Liver (tissue), 9 donors: Measurements from ENCODE around the gene ZNF436. TPM values are rescaled to one million over a fixed set of nuclear protein-coding genes. Genes with fewer than 3 reads are reported as not detected.

Source experiments
- DNase-seq: peaks from one replicate; pipeline ENCODE4 v3.0.0-alpha.2; 2017; ENCODE audit warnings: low spot score
- H3K27ac ChIP-seq, 2 donors: one replicate each; pipeline ENCODE4 v1.7.0; 2013; ENCODE audit warnings: inconsistent platforms in 2 of 2, low read length in 2 of 2, control low read depth in 1 of 2, low read depth in 1 of 2, mild to moderate bottlenecking in 1 of 2
- H3K27me3 ChIP-seq, 4 donors: one replicate each; pipeline versions ENCODE4 v1.6.1 to v1.7.0; 2013; ENCODE audit warnings: low read length in 3 of 4, inconsistent platforms in 1 of 4, mild to moderate bottlenecking in 1 of 4, moderate library complexity in 1 of 4; ENCODE audit not compliant: control insufficient read depth in 4 of 4, insufficient read depth in 4 of 4
- H3K36me3 ChIP-seq, 4 donors: one replicate each; pipeline versions ENCODE4 v1.6.1 to v1.7.0; 2013; ENCODE audit warnings: low read length in 3 of 4, mild to moderate bottlenecking in 3 of 4, low read depth in 1 of 4, moderate library complexity in 1 of 4; ENCODE audit not compliant: control insufficient read depth in 4 of 4, insufficient read depth in 3 of 4
- H3K4me1 ChIP-seq, 4 donors: one replicate each; pipeline versions ENCODE4 v1.6.1 to v1.7.0; 2013; ENCODE audit warnings: low read length in 3 of 4, mild to moderate bottlenecking in 3 of 4, moderate library complexity in 1 of 4; ENCODE audit not compliant: control insufficient read depth in 4 of 4, insufficient read depth in 4 of 4
- H3K4me3 ChIP-seq, 3 donors: one replicate each; pipeline versions ENCODE4 v1.6.1 to v1.7.0; 2013; ENCODE audit warnings: low read length in 3 of 3, control low read depth in 1 of 3, low read depth in 1 of 3, mild to moderate bottlenecking in 1 of 3
- H3K9ac ChIP-seq, 2 donors: one replicate each; pipeline ENCODE4 v1.7.0; 2013; ENCODE audit warnings: low read length in 2 of 2, mild to moderate bottlenecking in 2 of 2, moderate library complexity in 2 of 2, control low read depth in 1 of 2, low read depth in 1 of 2
- H3K9me3 ChIP-seq, 4 donors: one replicate each; pipeline versions ENCODE4 v1.6.1 to v1.7.0; 2013; ENCODE audit warnings: low read length in 3 of 4; ENCODE audit not compliant: control insufficient read depth in 4 of 4
- EGR1 ChIP-seq, 2 donors: IDR thresholded peaks; 2 replicates each; pipeline ENCODE4 v1.6.1; 2016 to 2018; ENCODE audit warnings: antibody characterized with exemption in 2 of 2, low read depth in 2 of 2
- FOXA1 ChIP-seq: IDR thresholded peaks from 2 replicates; pipeline ENCODE4 v1.6.1; 2016; ENCODE audit warnings: antibody characterized with exemption
- FOXA2 ChIP-seq: IDR thresholded peaks from 2 replicates; pipeline ENCODE4 v1.6.1; 2016; ENCODE audit warnings: antibody characterized with exemption
- GABPA ChIP-seq, 2 donors: IDR thresholded peaks in 1 of 2; conservative IDR thresholded peaks in 1 of 2; 2 replicates each; pipeline ENCODE4 v1.6.1; 2016; ENCODE audit warnings: antibody characterized with exemption in 2 of 2, mild to moderate bottlenecking in 1 of 2, moderate library complexity in 1 of 2
- HNF4A ChIP-seq, 2 donors: conservative IDR thresholded peaks; 2 replicates each; pipeline ENCODE4 v1.6.1; 2016; ENCODE audit warnings: antibody characterized with exemption in 2 of 2, mild to moderate bottlenecking in 2 of 2
- HNF4G ChIP-seq: IDR thresholded peaks from 2 replicates; pipeline ENCODE4 v1.6.1; 2016; ENCODE audit warnings: antibody characterized with exemption
- JUND ChIP-seq, 2 donors: IDR thresholded peaks; 2 replicates each; pipeline ENCODE4 v1.6.1; 2016; ENCODE audit warnings: antibody characterized with exemption in 2 of 2
- NR2F2 ChIP-seq: IDR thresholded peaks from 2 replicates; pipeline ENCODE4 v1.6.1; 2016; ENCODE audit warnings: antibody characterized with exemption
- RAD21 ChIP-seq, 2 donors: IDR thresholded peaks; 2 replicates each; pipeline ENCODE4 v1.6.1; 2016; ENCODE audit warnings: antibody characterized with exemption in 2 of 2, mild to moderate bottlenecking in 2 of 2
- RXRA ChIP-seq, 2 donors: IDR thresholded peaks; 2 replicates each; pipeline ENCODE4 v1.6.1; 2017 to 2018; ENCODE audit warnings: antibody characterized with exemption in 2 of 2, mild to moderate bottlenecking in 1 of 2
- SP1 ChIP-seq: IDR thresholded peaks from 2 replicates; pipeline ENCODE4 v1.6.1; 2018; ENCODE audit warnings: antibody characterized with exemption, mild to moderate bottlenecking
- TAF1 ChIP-seq: conservative IDR thresholded peaks from 2 replicates; pipeline ENCODE4 v1.6.1; 2016; ENCODE audit warnings: antibody characterized with exemption, mild to moderate bottlenecking
- YY1 ChIP-seq: IDR thresholded peaks from 2 replicates; pipeline ENCODE4 v1.6.1; 2016; ENCODE audit warnings: antibody characterized with exemption, mild to moderate bottlenecking
- WGBS: extraction: QIAGEN DNeasy Blood & Tissue Kit; methylation state at CpG from one replicate; pipeline ENCODE4 v1.1.7; 2013; 5-methylcytosine and 5-hydroxymethylcytosine counted together
- polyA plus RNA-seq, 2 donors: library from polyadenylated mRNA; stranded (reverse) in 1 of 2; unstranded in 1 of 2; fragments of 200-250 nt in 1 of 2; fragments of >200 nt in 1 of 2; fragmentation: Nextera tagmentation in 1 of 2; extraction: Ambion mirVana in 1 of 2; gene quantifications; one replicate each; pipeline versions ENCODE4 v1.2.1 to v1.2.3, GENCODE V29; 2013 to 2015
- total RNA-seq, 2 donors: library from RNA; depleted of rRNA; stranded (reverse); fragments of >200 nt; gene quantifications; one replicate each; pipeline ENCODE4 v1.2.3, GENCODE V29; 2014
- TF ChIP-seq, protein P1 (sequence below): IDR thresholded peaks from 2 replicates; pipeline ENCODE4 v1.6.1; 2016; ENCODE audit warnings: antibody characterized with exemption
- TF ChIP-seq, protein P2 (sequence below): IDR thresholded peaks from 2 replicates; pipeline ENCODE4 v1.6.1; 2016; ENCODE audit warnings: antibody characterized with exemption, mild to moderate bottlenecking
- TF ChIP-seq, protein P3 (sequence below): fragments of 150-350 bp; IDR thresholded peaks from 2 replicates; pipeline ENCODE4 v1.5.1; 2017; ENCODE audit warnings: improper control_type of control experiment, low read depth, low read length; ENCODE audit not compliant: missing input control
- TF ChIP-seq, protein P4 (sequence below): IDR thresholded peaks from 2 replicates; pipeline ENCODE4 v1.6.1; 2016; ENCODE audit warnings: antibody characterized with exemption
- TF ChIP-seq, protein P5 (sequence below): IDR thresholded peaks from 2 replicates; pipeline ENCODE4 v1.6.1; 2016; ENCODE audit warnings: antibody characterized with exemption
- donor health status: healthy.
- donor health status: healthy.
- donor health status: healthy.
- donor health status: healthy.
- donor health status: healthy.

ZNF436 gene
- total and polyA plus RNA-seq, 4 donors: 1.3 to 8.0 (median 3.7) TPM

DNA sequence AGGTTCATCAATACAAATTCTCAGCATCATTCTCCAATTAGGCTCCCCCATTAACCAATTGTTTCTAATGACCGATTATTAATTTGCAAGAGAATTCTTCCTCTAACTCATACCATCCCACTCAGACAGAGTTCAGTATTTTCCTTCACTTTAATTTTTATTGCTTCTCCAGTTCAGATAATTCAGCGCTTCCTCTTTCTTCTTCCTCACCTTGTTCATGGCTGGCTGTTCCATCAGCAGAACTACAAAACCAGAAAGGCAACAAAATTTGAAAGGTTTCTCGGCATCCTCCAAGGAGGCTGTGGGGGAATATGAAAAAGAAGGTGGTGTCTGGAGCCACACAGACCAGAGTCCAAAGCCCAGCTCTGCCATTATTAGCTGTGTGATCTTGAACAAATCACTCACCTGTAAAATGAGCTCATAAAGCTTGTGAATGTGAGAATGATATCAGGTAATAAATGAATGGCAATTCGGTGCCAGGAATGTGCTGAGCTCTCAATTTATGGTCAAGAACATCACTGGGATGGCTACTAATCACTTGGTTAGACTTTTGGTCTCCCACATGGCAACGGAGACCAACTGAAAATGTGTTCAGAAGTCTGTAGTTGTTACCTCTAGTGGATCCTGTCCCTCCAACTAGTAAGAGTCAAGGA lies 11.7 kb upstream of the ZNF436 start:
- 91% methylated on average over 5 of the region's 5 CpGs for WGBS
- no peak for DNase-seq

More for the DNA sequence above, 11.7 kb upstream of the ZNF436 start:
- Histone ChIP-seq H3K27me3 (no peaks in the 10 kb centered on the region), H3K9ac (no peak overlapping the region), H3K4me1 (peaks cover 0 to 3% (median 0%) of the 10 kb centered on the region in 4 donors), H3K27ac (no peak overlapping the region), H3K4me3 (no peak overlapping the region), H3K9me3 (no peaks in the 10 kb centered on the region), H3K36me3 (peaks cover 4 to 35% (median 21%) of the 10 kb centered on the region in 4 donors)
- TF ChIP-seq GABPA (IDR thresholded peaks at IDR 0.05 in 1 of 2, conservative IDR thresholded peaks at IDR 0.05 in 1 of 2) (no peak), SP1 (no peak), HNF4G (no peak), FOXA2 (no peak), NR2F2 (no peak), HNF4A (conservative IDR thresholded peaks at IDR 0.05) (no peak), YY1 (no peak), FOXA1 (no peak), RAD21 (IDR thresholded peaks at IDR 0.05) (no peak), TAF1 (no peak), EGR1 (IDR thresholded peaks at IDR 0.05; ENCODE audit: low read depth in 2 of 2) (no peak), RXRA (IDR thresholded peaks at IDR 0.05) (no peak), JUND (IDR thresholded peaks at IDR 0.05) (no peak)
- TF ChIP-seq, protein P1, sequence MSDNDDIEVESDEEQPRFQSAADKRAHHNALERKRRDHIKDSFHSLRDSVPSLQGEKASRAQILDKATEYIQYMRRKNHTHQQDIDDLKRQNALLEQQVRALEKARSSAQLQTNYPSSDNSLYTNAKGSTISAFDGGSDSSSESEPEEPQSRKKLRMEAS: no peak
- TF ChIP-seq, protein P2, sequence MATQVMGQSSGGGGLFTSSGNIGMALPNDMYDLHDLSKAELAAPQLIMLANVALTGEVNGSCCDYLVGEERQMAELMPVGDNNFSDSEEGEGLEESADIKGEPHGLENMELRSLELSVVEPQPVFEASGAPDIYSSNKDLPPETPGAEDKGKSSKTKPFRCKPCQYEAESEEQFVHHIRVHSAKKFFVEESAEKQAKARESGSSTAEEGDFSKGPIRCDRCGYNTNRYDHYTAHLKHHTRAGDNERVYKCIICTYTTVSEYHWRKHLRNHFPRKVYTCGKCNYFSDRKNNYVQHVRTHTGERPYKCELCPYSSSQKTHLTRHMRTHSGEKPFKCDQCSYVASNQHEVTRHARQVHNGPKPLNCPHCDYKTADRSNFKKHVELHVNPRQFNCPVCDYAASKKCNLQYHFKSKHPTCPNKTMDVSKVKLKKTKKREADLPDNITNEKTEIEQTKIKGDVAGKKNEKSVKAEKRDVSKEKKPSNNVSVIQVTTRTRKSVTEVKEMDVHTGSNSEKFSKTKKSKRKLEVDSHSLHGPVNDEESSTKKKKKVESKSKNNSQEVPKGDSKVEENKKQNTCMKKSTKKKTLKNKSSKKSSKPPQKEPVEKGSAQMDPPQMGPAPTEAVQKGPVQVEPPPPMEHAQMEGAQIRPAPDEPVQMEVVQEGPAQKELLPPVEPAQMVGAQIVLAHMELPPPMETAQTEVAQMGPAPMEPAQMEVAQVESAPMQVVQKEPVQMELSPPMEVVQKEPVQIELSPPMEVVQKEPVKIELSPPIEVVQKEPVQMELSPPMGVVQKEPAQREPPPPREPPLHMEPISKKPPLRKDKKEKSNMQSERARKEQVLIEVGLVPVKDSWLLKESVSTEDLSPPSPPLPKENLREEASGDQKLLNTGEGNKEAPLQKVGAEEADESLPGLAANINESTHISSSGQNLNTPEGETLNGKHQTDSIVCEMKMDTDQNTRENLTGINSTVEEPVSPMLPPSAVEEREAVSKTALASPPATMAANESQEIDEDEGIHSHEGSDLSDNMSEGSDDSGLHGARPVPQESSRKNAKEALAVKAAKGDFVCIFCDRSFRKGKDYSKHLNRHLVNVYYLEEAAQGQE: no peak
- TF ChIP-seq, protein P3, sequence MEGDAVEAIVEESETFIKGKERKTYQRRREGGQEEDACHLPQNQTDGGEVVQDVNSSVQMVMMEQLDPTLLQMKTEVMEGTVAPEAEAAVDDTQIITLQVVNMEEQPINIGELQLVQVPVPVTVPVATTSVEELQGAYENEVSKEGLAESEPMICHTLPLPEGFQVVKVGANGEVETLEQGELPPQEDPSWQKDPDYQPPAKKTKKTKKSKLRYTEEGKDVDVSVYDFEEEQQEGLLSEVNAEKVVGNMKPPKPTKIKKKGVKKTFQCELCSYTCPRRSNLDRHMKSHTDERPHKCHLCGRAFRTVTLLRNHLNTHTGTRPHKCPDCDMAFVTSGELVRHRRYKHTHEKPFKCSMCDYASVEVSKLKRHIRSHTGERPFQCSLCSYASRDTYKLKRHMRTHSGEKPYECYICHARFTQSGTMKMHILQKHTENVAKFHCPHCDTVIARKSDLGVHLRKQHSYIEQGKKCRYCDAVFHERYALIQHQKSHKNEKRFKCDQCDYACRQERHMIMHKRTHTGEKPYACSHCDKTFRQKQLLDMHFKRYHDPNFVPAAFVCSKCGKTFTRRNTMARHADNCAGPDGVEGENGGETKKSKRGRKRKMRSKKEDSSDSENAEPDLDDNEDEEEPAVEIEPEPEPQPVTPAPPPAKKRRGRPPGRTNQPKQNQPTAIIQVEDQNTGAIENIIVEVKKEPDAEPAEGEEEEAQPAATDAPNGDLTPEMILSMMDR: no peak
- TF ChIP-seq, protein P4, sequence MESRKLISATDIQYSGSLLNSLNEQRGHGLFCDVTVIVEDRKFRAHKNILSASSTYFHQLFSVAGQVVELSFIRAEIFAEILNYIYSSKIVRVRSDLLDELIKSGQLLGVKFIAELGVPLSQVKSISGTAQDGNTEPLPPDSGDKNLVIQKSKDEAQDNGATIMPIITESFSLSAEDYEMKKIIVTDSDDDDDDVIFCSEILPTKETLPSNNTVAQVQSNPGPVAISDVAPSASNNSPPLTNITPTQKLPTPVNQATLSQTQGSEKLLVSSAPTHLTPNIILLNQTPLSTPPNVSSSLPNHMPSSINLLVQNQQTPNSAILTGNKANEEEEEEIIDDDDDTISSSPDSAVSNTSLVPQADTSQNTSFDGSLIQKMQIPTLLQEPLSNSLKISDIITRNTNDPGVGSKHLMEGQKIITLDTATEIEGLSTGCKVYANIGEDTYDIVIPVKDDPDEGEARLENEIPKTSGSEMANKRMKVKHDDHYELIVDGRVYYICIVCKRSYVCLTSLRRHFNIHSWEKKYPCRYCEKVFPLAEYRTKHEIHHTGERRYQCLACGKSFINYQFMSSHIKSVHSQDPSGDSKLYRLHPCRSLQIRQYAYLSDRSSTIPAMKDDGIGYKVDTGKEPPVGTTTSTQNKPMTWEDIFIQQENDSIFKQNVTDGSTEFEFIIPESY: no peak
- TF ChIP-seq, protein P5, sequence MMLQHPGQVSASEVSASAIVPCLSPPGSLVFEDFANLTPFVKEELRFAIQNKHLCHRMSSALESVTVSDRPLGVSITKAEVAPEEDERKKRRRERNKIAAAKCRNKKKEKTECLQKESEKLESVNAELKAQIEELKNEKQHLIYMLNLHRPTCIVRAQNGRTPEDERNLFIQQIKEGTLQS: no peak
